GM04504 (cell line): ENCODE results near the gene FGA.
"Not testable (repeated sequence)": the region's sequence is repeated elsewhere in the genome, so short reads cannot be mapped to it uniquely, and the experiment has no call there.

Experiments
- DNase-seq: peaks from one replicate; pipeline ENCODE4 v3.0.0-alpha.2; 2012; ENCODE audit warnings: low read depth

Gene FGA

GRCh38 chr4:154606728-154607723 lies 16.5 kb upstream of the FGA start:
- DNase-seq = no peak

GRCh38 chr4:154604696-154605200 lies 14.2 kb upstream of the FGA start:
- DNase-seq = no peak

GRCh38 chr4:154603033-154603943 lies 12.7 kb upstream of the FGA start:
- DNase-seq = no peak

GRCh38 chr4:154602404-154603020 lies 12.0 kb upstream of the FGA start:
- DNase-seq = no peak

- no peak for DNase-seq
Measured at GRCh38 chr4:154597798-154598774, 7.5 kb upstream of the FGA start.

- not testable (repeated sequence) for DNase-seq
Measured at GRCh38 chr4:154597281-154597680, 6.7 kb upstream of the FGA start.

GRCh38 chr4:154595807-154596206 lies 5.3 kb upstream of the FGA start:
- no peak for DNase-seq

GRCh38 chr4:154594343-154594742 lies 3.8 kb upstream of the FGA start:
- not testable (repeated sequence) for DNase-seq

GRCh38 chr4:154593868-154594267 lies 3.3 kb upstream of the FGA start:
- DNase-seq = no peak

- DNase-seq = no peak
Measured at GRCh38 chr4:154591890-154592289, 1.3 kb upstream of the FGA start.

GRCh38 chr4:154589296-154590197 lies 995 bp downstream of the FGA start:
- no peak for DNase-seq

- no peak for DNase-seq
Measured at GRCh38 chr4:154588198-154588597, 2.3 kb downstream of the FGA start.

- no peak for DNase-seq
Measured at GRCh38 chr4:154586296-154587033, 4.1 kb downstream of the FGA start.

GRCh38 chr4:154585369-154586018 lies 5.0 kb downstream of the FGA start:
- DNase-seq = no peak

- no peak for DNase-seq
Measured at GRCh38 chr4:154584259-154584658, 6.3 kb downstream of the FGA start.

GRCh38 chr4:154583677-154584076 lies 6.9 kb downstream of the FGA start:
- DNase-seq = no peak

- DNase-seq = no peak
Measured at GRCh38 chr4:154583230-154583629, 7.3 kb downstream of the FGA start.

GRCh38 chr4:154582723-154583122 lies 7.8 kb downstream of the FGA start:
- DNase-seq = no peak
